Vagina (tissue), 2 donors: Measurements from ENCODE around the gene ZNF689. TPM values are rescaled to one million over a fixed set of nuclear protein-coding genes. Genes with fewer than 3 reads are reported as not detected.
"Not testable (repeated sequence)": the region's sequence is repeated elsewhere in the genome, so short reads cannot be mapped to it uniquely, and the experiment has no call there.

ENCODE experiments used
- DNase-seq, 2 donors: peaks; one replicate each; pipeline ENCODE4 v3.0.0-alpha.2; 2017; ENCODE audit errors: extremely low spot score in 2 of 2
- H3K27ac ChIP-seq: fragments of 200-600 bp; sonication (generic); one replicate; pipeline ENCODE4 v1.5.1; 2019
- H3K27me3 ChIP-seq: fragments of 200-600 bp; sonication (generic); one replicate; pipeline ENCODE4 v1.5.1; 2019
- H3K36me3 ChIP-seq, 2 donors: fragments of 200-600 bp; sonication (generic); one replicate each; pipeline ENCODE4 v1.5.1; 2017 to 2019
- H3K4me1 ChIP-seq: fragments of 200-600 bp; sonication (generic); one replicate; pipeline ENCODE4 v1.5.1; 2019
- H3K4me3 ChIP-seq, 2 donors: fragments of 200-600 bp; sonication (generic); 1 replicate in 1 of 2; 2 replicates in 1 of 2; pipeline ENCODE4 v1.5.1; 2016 to 2019
- H3K9me3 ChIP-seq: fragments of 200-600 bp; sonication (generic); one replicate; pipeline ENCODE4 v1.5.1; 2019
- CTCF ChIP-seq, 3 experiments: fragments of 450-650 bp in 2 of 3; fragments of 200-600 bp in 1 of 3; sonication (generic) in 1 of 3; IDR thresholded peaks; one replicate each; pipeline ENCODE4 v1.5.1; 2017 to 2019; ENCODE audit warnings: antibody characterized with exemption in 3 of 3, mild to moderate bottlenecking in 2 of 3, moderate library complexity in 2 of 3
- POLR2A ChIP-seq, 2 donors: fragments of 450-650 bp; IDR thresholded peaks; one replicate each; pipeline ENCODE4 v1.6.1; 2017; ENCODE audit warnings: antibody characterized with exemption in 2 of 2, mild to moderate bottlenecking in 2 of 2, moderate library complexity in 2 of 2
- POLR2AphosphoS5 ChIP-seq, 2 donors: sonication (generic); formaldehyde crosslinking; IDR thresholded peaks; one replicate each; pipeline ENCODE4 v1.9.0; 2017; ENCODE audit warnings: antibody characterized with exemption in 2 of 2, mild to moderate bottlenecking in 2 of 2, low read depth in 1 of 2; ENCODE audit not compliant: insufficient read depth in 1 of 2
- intact Hi-C: fragments of 100-400 bp; cut with DNase I; formaldehyde crosslinking; loops from one replicate; pipeline ENCODE4 v1.15.1; 2023
- total RNA-seq: library from RNA; depleted of rRNA; stranded (reverse); fragments of >200 nt; gene quantifications from one replicate; pipeline ENCODE4 v1.2.3, GENCODE V29; 2016

The ZNF689 gene
- total RNA-seq, 1 donor from 2014 or later: 7.6 TPM

- no peak for TF ChIP-seq POLR2AphosphoS5 (IDR thresholded peaks at IDR 0.05; ENCODE audit: insufficient read depth in 1 of 2, low read depth in 1 of 2)
- Histone ChIP-seq H3K4me1 (peaks cover 21% of the 10 kb centered on the region), H3K36me3 (peaks cover 0 to 44% of the 10 kb centered on the region in 2 donors), H3K27me3 (no peaks in the 10 kb centered on the region), H3K27ac (peak overlapping the region; percentile 20), H3K9me3 (no peaks in the 10 kb centered on the region), H3K4me3 (no peak overlapping the region)
- intact Hi-C loops: no loop called here
- DNase-seq: no peak
Measured at GRCh38 chr16:30601966-30602365, 8.2 kb downstream of the ZNF689 start.

GRCh38 chr16:30600929-30601328, 9.3 kb downstream of the ZNF689 start:
- peaks cover 0 to 36% of the 10 kb centered on the region in 2 donors for H3K36me3 ChIP-seq
- TF ChIP-seq POLR2AphosphoS5 (IDR thresholded peaks at IDR 0.05; ENCODE audit: insufficient read depth in 1 of 2, low read depth in 1 of 2): no peak
- TF ChIP-seq CTCF (IDR thresholded peaks at IDR 0.05): no peak
- no peak for TF ChIP-seq POLR2A (IDR thresholded peaks at IDR 0.05)
- H3K27ac ChIP-seq: no peak overlapping the region
- no peak for DNase-seq
- no peaks in the 10 kb centered on the region for H3K27me3 ChIP-seq
- intact Hi-C loops: no loop called here
- peaks cover 21% of the 10 kb centered on the region for H3K4me1 ChIP-seq
- H3K4me3 ChIP-seq: no peak overlapping the region
- no peaks in the 10 kb centered on the region for H3K9me3 ChIP-seq

GRCh38 chr16:30600215-30600614, 10.0 kb downstream of the ZNF689 start:
- Histone ChIP-seq H3K4me3 (no peak overlapping the region), H3K27ac (no peak overlapping the region), H3K27me3 (no peaks in the 10 kb centered on the region), H3K4me1 (peaks cover 21% of the 10 kb centered on the region), H3K36me3 (peaks cover 0 to 29% of the 10 kb centered on the region in 2 donors), H3K9me3 (no peaks in the 10 kb centered on the region)
- intact Hi-C loops: no loop called here
- DNase-seq: no peak
- no peak for TF ChIP-seq CTCF (IDR thresholded peaks at IDR 0.05)
- TF ChIP-seq POLR2AphosphoS5 (IDR thresholded peaks at IDR 0.05; ENCODE audit: insufficient read depth in 1 of 2, low read depth in 1 of 2): no peak
- no peak for TF ChIP-seq POLR2A (IDR thresholded peaks at IDR 0.05)

- intact Hi-C loops: no loop called here
- H3K27ac ChIP-seq: no peak overlapping the region
- DNase-seq: no peak
Measured at GRCh38 chr16:30592871-30593270, 17.3 kb downstream of the ZNF689 start.

GRCh38 chr16:30590869-30591268, 19.3 kb downstream of the ZNF689 start:
- DNase-seq, H3K27ac ChIP-seq, H3K9me3 ChIP-seq, H3K27me3 ChIP-seq, H3K4me3 ChIP-seq, intact Hi-C loops, H3K36me3 ChIP-seq: not testable (repeated sequence)
- H3K4me1 ChIP-seq: peaks cover 11% of the 10 kb centered on the region

More at GRCh38 chr16:30592871-30593270, 17.3 kb downstream of the ZNF689 start:
- Histone ChIP-seq H3K4me3 (no peak overlapping the region), H3K4me1 (no peaks in the 10 kb centered on the region), H3K36me3 (no peaks in the 10 kb centered on the region), H3K9me3 (no peaks in the 10 kb centered on the region), H3K27me3 (no peaks in the 10 kb centered on the region)
- TF ChIP-seq POLR2AphosphoS5 (IDR thresholded peaks at IDR 0.05; ENCODE audit: insufficient read depth in 1 of 2, low read depth in 1 of 2) (no peak), CTCF (IDR thresholded peaks at IDR 0.05) (no peak), POLR2A (IDR thresholded peaks at IDR 0.05) (no peak)

GRCh38 chr16:30589582-30589981, 20.6 kb downstream of the ZNF689 start:
- not testable (repeated sequence) for H3K4me3 ChIP-seq, H3K27me3 ChIP-seq, DNase-seq, H3K27ac ChIP-seq, H3K9me3 ChIP-seq, H3K36me3 ChIP-seq
- H3K4me1 ChIP-seq: peaks cover 18% of the 10 kb centered on the region
- intact Hi-C loops: loop anchor here (10.0 kb wide), 1 partner anchor 55 kb away; the partner anchor contains the start of gene ZNF747
